OCI-LY1 (cell line): ENCODE data around the gene HPD.

ENCODE experiments used
- CTCF ChIP-seq: fragments of 200-600 bp; sonication (generic), shearing (Covaris generic); IDR thresholded peaks from 2 replicates; pipeline ENCODE4 v1.5.1; 2017; ENCODE audit warnings: mild to moderate bottlenecking, antibody characterized with exemption, low read length, moderate library complexity, mixed read lengths
- EZH2 ChIP-seq: fragments of 200-600 bp; sonication (generic), shearing (Covaris generic); IDR thresholded peaks from 2 replicates; pipeline ENCODE4 v1.8.0; 2017; ENCODE audit warnings: borderline replicate concordance, mixed run types, mild to moderate bottlenecking, antibody characterized with exemption, low read length, moderate library complexity, mixed read lengths

DNA sequence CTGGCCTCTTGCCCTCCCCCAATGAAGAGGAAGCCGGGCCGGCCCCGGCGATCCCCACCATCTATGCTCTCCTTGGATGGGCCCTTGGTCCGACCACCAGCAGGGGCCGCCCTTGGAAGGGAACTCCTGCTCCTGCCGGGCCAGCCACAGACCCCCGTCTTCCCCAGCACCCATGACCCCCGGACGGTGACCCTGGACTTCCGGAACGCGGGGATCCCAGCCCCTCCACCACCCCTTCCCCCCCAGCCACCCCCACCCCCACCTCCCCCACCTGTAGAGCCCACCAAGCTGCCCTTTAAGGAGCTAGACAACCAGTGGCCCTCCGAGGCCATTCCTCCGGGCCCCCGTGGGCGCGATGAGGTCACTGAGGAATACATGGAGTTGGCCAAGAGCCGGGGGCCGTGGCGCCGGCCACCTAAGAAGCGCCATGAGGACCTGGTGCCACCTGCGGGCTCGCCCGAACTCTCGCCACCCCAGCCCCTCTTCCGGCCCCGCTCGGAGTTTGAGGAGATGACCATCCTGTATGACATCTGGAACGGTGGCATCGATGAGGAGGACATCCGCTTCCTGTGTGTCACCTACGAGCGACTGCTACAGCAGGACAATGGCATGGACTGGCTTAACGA lies 35.4 kb downstream of the HPD start:
- no peak for TF ChIP-seq CTCF
- no peak for TF ChIP-seq EZH2
